Cardiac atrium fibroblast (primary cell): ENCODE measurements around the gene SERGEF. TPM values are rescaled to one million over a fixed set of nuclear protein-coding genes. Genes with fewer than 3 reads are reported as not detected.

Experiments
- total RNA-seq: library from RNA; depleted of rRNA; stranded (reverse); fragments of >200 nt; gene quantifications from 2 replicates; pipeline ENCODE4 v1.2.3, GENCODE V29; 2015

The SERGEF gene
- 7.3 and 21.8 TPM in 2 replicates for total RNA-seq

DNA sequence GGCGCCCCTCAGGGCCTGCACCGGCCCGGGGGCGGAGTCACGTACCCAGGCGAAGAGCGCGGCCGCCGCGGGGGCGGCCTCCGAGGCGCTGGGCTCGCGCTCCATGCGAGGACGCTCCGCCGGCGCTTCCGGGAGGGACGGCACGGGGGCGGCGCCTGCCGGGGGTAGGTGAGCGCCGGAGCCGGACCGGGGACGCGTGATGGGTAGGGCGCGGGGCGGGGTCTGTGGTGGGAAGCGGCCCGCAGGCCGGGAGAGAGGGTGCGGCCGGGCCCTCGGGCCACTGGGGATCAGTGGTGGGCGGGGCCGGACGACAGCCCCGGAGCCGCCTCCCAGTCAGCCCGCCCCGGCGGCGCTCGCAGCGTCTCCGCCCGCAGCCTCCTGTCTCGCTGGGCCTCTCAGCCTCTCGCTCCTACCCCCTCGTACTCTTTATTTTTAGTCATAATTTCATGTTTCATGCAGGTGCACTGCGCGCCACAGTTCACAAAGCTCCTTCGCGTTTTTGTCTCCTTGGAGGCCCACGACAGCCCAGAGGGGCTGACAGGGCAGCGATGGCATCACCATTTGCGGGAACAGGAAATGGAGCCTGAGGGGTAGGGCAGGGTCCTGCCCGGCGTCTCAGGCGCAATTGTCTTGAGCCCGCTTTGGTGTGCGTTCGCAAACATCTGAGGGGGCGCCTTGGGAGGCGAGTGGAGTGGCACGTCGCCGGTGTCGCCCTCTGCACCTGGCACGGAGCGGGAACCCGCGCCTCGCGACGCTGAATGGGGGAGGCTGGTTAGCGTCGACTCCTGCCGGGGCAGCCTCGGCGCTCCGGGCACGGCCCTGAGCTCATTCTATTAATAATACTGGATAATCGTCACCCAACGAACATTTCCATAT is at the start of gene SERGEF:
Gene SERGEF (minus strand): TSS at position 142 of the 876 bp plus-strand sequence. CDS start 37 bp downstream, at position 105.

DNA sequence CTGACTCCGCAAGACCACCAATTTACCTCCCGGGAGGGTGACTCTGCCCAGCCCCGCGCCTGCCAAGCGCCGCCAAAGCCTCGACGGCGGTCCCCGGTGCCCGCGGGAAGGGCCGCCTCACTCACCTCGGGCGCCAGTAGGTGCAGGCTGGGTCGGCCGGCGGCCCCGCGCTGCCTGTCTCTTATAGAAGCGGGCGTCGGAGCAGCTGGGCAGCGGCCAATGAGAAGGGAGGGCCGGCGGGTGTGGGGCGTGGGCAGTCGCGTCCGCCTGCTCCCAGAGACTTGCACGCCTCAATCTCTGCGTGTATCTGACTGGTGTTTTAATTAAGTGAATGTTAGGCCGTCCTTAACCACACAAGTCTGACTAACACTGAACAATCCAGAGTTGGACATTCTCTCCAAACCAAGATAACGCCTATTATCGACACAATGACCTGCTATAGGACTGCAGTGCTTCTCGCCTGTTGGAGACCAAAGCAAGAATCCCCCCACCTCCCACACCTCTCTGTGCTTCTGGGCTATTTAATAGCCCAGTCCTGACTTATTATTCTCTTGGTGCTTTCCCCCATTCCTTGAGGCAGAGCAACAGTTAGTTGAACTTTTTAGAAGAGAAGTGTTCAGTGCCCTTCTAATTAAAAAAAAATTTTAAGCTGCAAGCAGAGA is 33.4 kb upstream of the SERGEF start, which contains the start of gene TPH1:
Gene TPH1 (minus strand): TSS at position 154 of the 662 bp plus-strand sequence. CDS start 5,507 bp downstream, outside the sequence.

Other genes with a start within 250 kb of the SERGEF start
- gene TPH1, start 33.2 kb upstream of the SERGEF start, total RNA-seq, result under 0.01 TPM in 1 of 2 replicates, not detected in the other
- gene SAAL1, start 93.0 kb upstream of the SERGEF start, total RNA-seq, result 14.3 and 19.4 TPM in 2 replicates
- not detected in 2 replicates for gene MRGPRX3, start 119.5 kb upstream of the SERGEF start, total RNA-seq
- not detected in 2 replicates for gene MRGPRX4, start 159.8 kb upstream of the SERGEF start, total RNA-seq
- not detected in 2 replicates for gene SAA4, start 223.8 kb upstream of the SERGEF start, total RNA-seq
- gene SAA2, start 235.6 kb upstream of the SERGEF start, total RNA-seq, result 6.8 TPM in 1 of 2 replicates, not detected in the other